ENCODE data around the gene POLR1G. TPM values are rescaled to one million over a fixed set of nuclear protein-coding genes. Genes with fewer than 3 reads are reported as not detected.
"Not testable (repeated sequence)": the region's sequence is repeated elsewhere in the genome, so short reads cannot be mapped to it uniquely, and the experiment has no call there.

POLR1G gene
- total and polyA plus RNA-seq, 10 donors = 2.1 to 4.3 (median 3.1) TPM

DNA sequence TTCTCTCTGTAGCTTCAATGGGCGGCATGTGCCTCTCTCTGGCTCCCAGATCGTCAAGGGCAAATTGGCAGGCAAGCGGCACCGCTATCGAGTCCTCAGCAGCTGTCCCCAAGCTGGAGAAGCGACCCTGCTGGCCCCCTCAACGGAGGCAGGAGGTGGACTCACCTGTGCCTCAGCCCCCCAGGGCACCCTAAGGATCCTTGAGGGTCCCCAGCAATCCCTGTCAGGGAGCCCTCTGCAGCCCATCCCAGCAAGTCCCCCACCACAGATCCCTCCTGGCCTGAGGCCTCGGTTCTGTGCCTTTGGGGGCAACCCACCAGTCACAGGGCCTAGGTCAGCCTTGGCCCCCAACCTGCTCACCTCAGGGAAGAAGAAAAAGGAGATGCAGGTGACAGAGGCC, 1.7 kb downstream of the POLR1G start:
- H3K4me3 ChIP-seq = no peak overlapping the region
- no peaks in the 10 kb centered on the region for H3K9me3 ChIP-seq
- 92 to 95% (median 93%) methylated on average over 6 to 8 of the region's 8 CpGs for WGBS, 5 donors
- H3K27ac ChIP-seq = no peak overlapping the region
- no peak for DNase-seq
- H3K27me3 ChIP-seq (replicated peaks in 1 of 7) = peaks cover 0 to 24% (median 10%) of the 10 kb centered on the region in 7 donors
- peaks cover 0 to 34% (median 9%) of the 10 kb centered on the region in 6 donors for H3K36me3 ChIP-seq
- H3K4me1 ChIP-seq = peaks cover 22 to 69% (median 50%) of the 10 kb centered on the region in 6 donors
- intact Hi-C loops (cut with DNase I; ENCODE audit: low total_unique reads) = no loop called here
- TF ChIP-seq POLR2AphosphoS5 (IDR thresholded peaks at IDR 0.05) = peak in 1 of 3 donors; percentile 20
- TF ChIP-seq POLR2A (IDR thresholded peaks at IDR 0.05) = no peak
- TF ChIP-seq, protein P1, sequence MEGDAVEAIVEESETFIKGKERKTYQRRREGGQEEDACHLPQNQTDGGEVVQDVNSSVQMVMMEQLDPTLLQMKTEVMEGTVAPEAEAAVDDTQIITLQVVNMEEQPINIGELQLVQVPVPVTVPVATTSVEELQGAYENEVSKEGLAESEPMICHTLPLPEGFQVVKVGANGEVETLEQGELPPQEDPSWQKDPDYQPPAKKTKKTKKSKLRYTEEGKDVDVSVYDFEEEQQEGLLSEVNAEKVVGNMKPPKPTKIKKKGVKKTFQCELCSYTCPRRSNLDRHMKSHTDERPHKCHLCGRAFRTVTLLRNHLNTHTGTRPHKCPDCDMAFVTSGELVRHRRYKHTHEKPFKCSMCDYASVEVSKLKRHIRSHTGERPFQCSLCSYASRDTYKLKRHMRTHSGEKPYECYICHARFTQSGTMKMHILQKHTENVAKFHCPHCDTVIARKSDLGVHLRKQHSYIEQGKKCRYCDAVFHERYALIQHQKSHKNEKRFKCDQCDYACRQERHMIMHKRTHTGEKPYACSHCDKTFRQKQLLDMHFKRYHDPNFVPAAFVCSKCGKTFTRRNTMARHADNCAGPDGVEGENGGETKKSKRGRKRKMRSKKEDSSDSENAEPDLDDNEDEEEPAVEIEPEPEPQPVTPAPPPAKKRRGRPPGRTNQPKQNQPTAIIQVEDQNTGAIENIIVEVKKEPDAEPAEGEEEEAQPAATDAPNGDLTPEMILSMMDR (IDR thresholded peaks at IDR 0.05 in 8 of 11, conservative IDR thresholded peaks at IDR 0.05 in 3 of 11) = no peak

DNA sequence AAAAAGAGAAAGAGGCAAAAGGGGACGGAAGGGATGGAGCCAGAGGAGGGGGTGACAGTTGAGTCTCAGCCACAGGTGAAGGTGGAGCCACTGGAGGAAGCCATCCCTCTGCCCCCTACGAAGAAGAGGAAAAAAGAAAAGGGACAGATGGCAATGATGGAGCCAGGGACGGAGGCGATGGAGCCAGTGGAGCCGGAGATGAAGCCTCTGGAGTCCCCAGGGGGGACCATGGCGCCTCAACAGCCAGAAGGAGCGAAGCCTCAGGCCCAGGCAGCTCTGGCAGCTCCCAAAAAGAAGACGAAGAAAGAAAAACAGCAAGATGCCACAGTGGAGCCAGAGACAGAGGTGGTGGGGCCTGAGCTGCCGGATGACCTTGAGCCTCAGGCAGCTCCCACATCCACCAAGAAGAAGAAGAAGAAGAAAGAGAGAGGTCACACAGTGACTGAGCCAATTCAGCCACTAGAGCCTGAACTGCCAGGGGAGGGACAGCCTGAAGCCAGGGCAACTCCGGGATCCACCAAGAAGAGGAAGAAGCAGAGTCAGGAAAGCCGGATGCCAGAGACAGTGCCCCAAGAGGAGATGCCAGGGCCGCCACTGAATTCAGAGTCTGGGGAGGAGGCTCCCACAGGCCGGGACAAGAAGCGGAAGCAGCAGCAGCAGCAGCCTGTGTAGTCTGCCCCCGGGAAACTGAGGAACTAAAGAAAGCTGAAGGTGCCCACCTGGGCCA, 2.5 kb downstream of the POLR1G start:
- peaks cover 0 to 42% (median 17%) of the 10 kb centered on the region in 6 donors for H3K36me3 ChIP-seq
- H3K9me3 ChIP-seq = no peaks in the 10 kb centered on the region
- no peak overlapping the region for H3K27ac ChIP-seq
- no peak overlapping the region for H3K4me3 ChIP-seq
- 85 to 89% (median 87%) methylated on average over 15 of the region's 15 CpGs for WGBS, 5 donors
- no peak for DNase-seq
- H3K27me3 ChIP-seq (replicated peaks in 1 of 7) = peaks cover 0 to 15% (median 10%) of the 10 kb centered on the region in 7 donors
- TF ChIP-seq, protein P1 (IDR thresholded peaks at IDR 0.05 in 8 of 11, conservative IDR thresholded peaks at IDR 0.05 in 3 of 11) = no peak
- TF ChIP-seq POLR2A (IDR thresholded peaks at IDR 0.05) = no peak
- TF ChIP-seq POLR2AphosphoS5 (IDR thresholded peaks at IDR 0.05) = no peak
- peaks cover 16 to 60% (median 44%) of the 10 kb centered on the region in 6 donors for H3K4me1 ChIP-seq
- intact Hi-C loops (cut with DNase I; ENCODE audit: low total_unique reads) = no loop called here

DNA sequence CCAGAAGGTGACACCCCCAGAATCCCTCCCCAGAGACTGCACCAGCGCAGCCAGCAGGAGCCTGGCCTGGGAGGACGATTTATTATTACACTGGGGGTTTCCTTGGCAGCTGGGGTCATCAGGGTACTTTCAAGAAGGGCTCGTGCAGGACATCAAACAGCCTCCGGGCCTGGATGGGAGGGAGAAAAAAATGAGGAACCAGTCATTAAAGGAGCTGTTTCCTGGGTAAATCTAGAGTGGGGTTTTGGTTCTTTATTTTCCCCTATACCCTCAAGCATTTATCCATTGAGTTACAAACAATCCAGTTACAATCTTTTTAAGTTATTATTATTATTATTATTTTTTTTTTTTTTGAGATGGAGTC, 3.1 kb downstream of the POLR1G start:
- WGBS, 5 donors = 37 to 54% (median 47%) methylated on average over 4 of the region's 4 CpGs
- TF ChIP-seq POLR2AphosphoS5 (IDR thresholded peaks at IDR 0.05) (no peak), POLR2A (IDR thresholded peaks at IDR 0.05) (no peak)
- TF ChIP-seq, protein P1 (IDR thresholded peaks at IDR 0.05 in 8 of 11, conservative IDR thresholded peaks at IDR 0.05 in 3 of 11) = no peak
- H3K9me3 ChIP-seq = no peaks in the 10 kb centered on the region
- peaks cover 0 to 10% (median 4%) of the 10 kb centered on the region in 7 donors for H3K27me3 ChIP-seq (replicated peaks in 1 of 7)
- intact Hi-C loops (cut with DNase I; ENCODE audit: low total_unique reads) = no loop called here
- H3K4me1 ChIP-seq = peaks cover 11 to 55% (median 38%) of the 10 kb centered on the region in 6 donors
- no peak overlapping the region for H3K4me3 ChIP-seq
- DNase-seq = no peak
- H3K36me3 ChIP-seq = peaks cover 0 to 48% (median 22%) of the 10 kb centered on the region in 6 donors
- H3K27ac ChIP-seq = no peak overlapping the region

DNA sequence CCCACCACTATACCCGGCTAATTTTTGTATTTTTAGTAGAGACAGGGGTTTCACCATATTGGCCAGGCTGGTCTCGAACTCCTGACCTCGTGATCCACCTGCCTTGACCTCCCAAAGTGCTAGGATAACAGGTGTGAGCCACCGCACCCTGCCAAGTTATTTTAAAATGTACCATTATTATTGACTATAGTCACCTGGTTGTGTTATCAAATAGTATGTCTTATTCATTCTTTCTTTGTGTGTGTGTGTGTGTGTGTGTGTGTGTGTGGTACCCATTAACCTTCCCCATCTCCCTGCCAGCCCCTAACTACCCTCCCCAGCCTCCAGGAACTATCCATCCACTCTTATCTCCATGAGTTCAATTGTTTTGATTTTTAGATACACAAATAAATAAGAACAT, 3.9 kb downstream of the POLR1G start:
- intact Hi-C loops (cut with DNase I; ENCODE audit: low total_unique reads); H3K27me3 ChIP-seq (replicated peaks in 1 of 7); H3K27ac ChIP-seq; DNase-seq; H3K4me3 ChIP-seq; H3K9me3 ChIP-seq: not testable (repeated sequence)
- Histone ChIP-seq H3K4me1 (peaks cover 10 to 47% (median 31%) of the 10 kb centered on the region in 6 donors), H3K36me3 (peaks cover 0 to 56% (median 26%) of the 10 kb centered on the region in 6 donors)
- 91 to 98% (median 95%) methylated on average over 4 of the region's 4 CpGs for WGBS, 5 donors

Data from spleen (tissue), 11 donors.